ENCODE measurements around the gene TRPC4AP.

TRPC4AP gene

GRCh38 chr20:34964486-34964885 is 128.1 kb downstream of the TRPC4AP start:
- Histone ChIP-seq H3K79me2 (ENCODE audit: insufficient read depth, low read depth) (no peaks in the 10 kb centered on the region), H3K4me2 (no peak overlapping the region), H3K9ac (no peak overlapping the region), H3K27me3 (ENCODE audit: insufficient read depth, low read depth) (no peaks in the 10 kb centered on the region), H3K27ac (no peak overlapping the region), H3K4me3 (IDR thresholded peaks at IDR 0.05; ENCODE audit: insufficient read depth, low read depth, low read length) (no peak overlapping the region), H4K20me1 (ENCODE audit: insufficient read depth) (no peaks in the 10 kb centered on the region), H3K4me1 (ENCODE audit: low read depth, poor library complexity, severe bottlenecking) (no peaks in the 10 kb centered on the region), H3K36me3 (ENCODE audit: insufficient read depth) (no peaks in the 10 kb centered on the region), H2AFZ (ENCODE audit: low read depth) (no peak overlapping the region)
- no peak for TF ChIP-seq CTCF (conservative IDR thresholded peaks at IDR 0.05; ENCODE audit: low read depth, low read length)

GRCh38 chr20:34956751-34957472 is 135.7 kb downstream of the TRPC4AP start:
- H4K20me1 ChIP-seq (ENCODE audit: insufficient read depth) = no peaks in the 10 kb centered on the region
- no peaks in the 10 kb centered on the region for H3K27me3 ChIP-seq (ENCODE audit: insufficient read depth, low read depth)
- no peak for TF ChIP-seq CTCF (conservative IDR thresholded peaks at IDR 0.05; ENCODE audit: low read depth, low read length)
- H3K79me2 ChIP-seq (ENCODE audit: insufficient read depth, low read depth) = no peaks in the 10 kb centered on the region; the same call in 1 of the 2 replicates
- H3K36me3 ChIP-seq (ENCODE audit: insufficient read depth) = no peaks in the 10 kb centered on the region
- H3K27ac ChIP-seq = no peak overlapping the region
- H3K9ac ChIP-seq = no peak overlapping the region
- no peak overlapping the region for H3K4me2 ChIP-seq
- peaks cover 14% of the 10 kb centered on the region for H3K4me1 ChIP-seq (ENCODE audit: low read depth, poor library complexity, severe bottlenecking)
- peak overlapping the region; percentile 88; the same call in 1 of the 2 replicates for H2AFZ ChIP-seq (ENCODE audit: low read depth)
- H3K4me3 ChIP-seq (IDR thresholded peaks at IDR 0.05; ENCODE audit: insufficient read depth, low read depth, low read length) = no peak overlapping the region

- no peaks in the 10 kb centered on the region for H3K27me3 ChIP-seq (ENCODE audit: insufficient read depth, low read depth)
- peak overlapping the region; percentile 77; the same call in 1 of the 2 replicates for H3K9ac ChIP-seq
- H4K20me1 ChIP-seq (ENCODE audit: insufficient read depth) = no peaks in the 10 kb centered on the region
- H3K36me3 ChIP-seq (ENCODE audit: insufficient read depth) = no peaks in the 10 kb centered on the region
- peaks cover 17% of the 10 kb centered on the region for H3K4me1 ChIP-seq (ENCODE audit: low read depth, poor library complexity, severe bottlenecking)
- TF ChIP-seq CTCF (conservative IDR thresholded peaks at IDR 0.05; ENCODE audit: low read depth, low read length) = 0 out of 2 replicates have a peak, but pooled peaks have one; percentile 13
- peak overlapping the region; percentile 99 for H3K4me2 ChIP-seq
- H3K4me3 ChIP-seq (IDR thresholded peaks at IDR 0.05; ENCODE audit: insufficient read depth, low read depth, low read length) = no peak overlapping the region
- H3K27ac ChIP-seq = peak overlapping the region; percentile 52
- H2AFZ ChIP-seq (ENCODE audit: low read depth) = peak overlapping the region; percentile 88
- no peaks in the 10 kb centered on the region; the same call in 1 of the 2 replicates for H3K79me2 ChIP-seq (ENCODE audit: insufficient read depth, low read depth)
Observed at GRCh38 chr20:34956041-34956458, 136.6 kb downstream of the TRPC4AP start.

GRCh38 chr20:34955231-34956040 is 137.2 kb downstream of the TRPC4AP start, which contains the start of the genes GSS and MYH7B:
GSS (minus strand) TSS chr20:34955806; CDS start chr20:34951852, 3,954 bp downstream.
MYH7B (plus strand) TSS chr20:34955868; CDS start chr20:34978006, 22,138 bp downstream.
- H3K4me3 ChIP-seq (IDR thresholded peaks at IDR 0.05; ENCODE audit: insufficient read depth, low read depth, low read length) = no peak within 1 kb of the TSS
- peak within 1 kb of the TSS; percentile 99 for H3K4me2 ChIP-seq
- no peaks in the 10 kb centered on the region; the same call in 1 of the 2 replicates for H3K79me2 ChIP-seq (ENCODE audit: insufficient read depth, low read depth)
- peak within 1 kb of the TSS; percentile 77 for H3K9ac ChIP-seq
- no peak; the same call in 1 of the 2 replicates for TF ChIP-seq CTCF (conservative IDR thresholded peaks at IDR 0.05; ENCODE audit: low read depth, low read length)
- H3K36me3 ChIP-seq (ENCODE audit: insufficient read depth) = no peaks in the 10 kb centered on the region
- H3K27me3 ChIP-seq (ENCODE audit: insufficient read depth, low read depth) = no peaks in the 10 kb centered on the region
- peak within 1 kb of the TSS; percentile 88 for H2AFZ ChIP-seq (ENCODE audit: low read depth)
- no peaks in the 10 kb centered on the region for H4K20me1 ChIP-seq (ENCODE audit: insufficient read depth)
- peak within 1 kb of the TSS; percentile 52 for H3K27ac ChIP-seq
- peaks cover 17% of the 10 kb centered on the region for H3K4me1 ChIP-seq (ENCODE audit: low read depth, poor library complexity, severe bottlenecking)

Measured in KMS-11 (cell line).